AG09319 (cell line): ENCODE results near the gene B4GALT2.

ENCODE experiments used
- DNase-seq: peaks from one replicate; pipeline ENCODE4 v3.0.0-alpha.2; 2010; ENCODE audit warnings: low read depth; ENCODE audit errors: extremely low read depth
- TF ChIP-seq, protein P1 (sequence below): IDR thresholded peaks from 2 replicates; pipeline ENCODE4 v1.5.1; 2011; ENCODE audit warnings: low read depth, mild to moderate bottlenecking, inconsistent platforms, low read length, moderate library complexity

B4GALT2 gene

DNA sequence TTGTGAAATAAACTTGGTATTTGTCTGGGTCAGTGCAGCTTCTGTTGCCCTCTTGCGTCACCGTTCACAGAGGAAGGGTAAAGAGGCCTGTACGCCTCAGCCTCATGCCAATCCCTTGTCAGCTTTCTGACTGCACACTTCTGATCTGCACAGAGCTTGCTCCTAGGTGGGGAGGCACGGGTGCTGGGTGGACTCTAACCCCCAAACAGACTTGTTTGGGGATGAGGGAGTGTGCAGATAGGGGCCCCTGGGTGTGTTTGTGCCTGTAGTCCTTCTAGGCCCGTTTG, 803 bp upstream of the B4GALT2 start:
- no peak for DNase-seq
- TF ChIP-seq, protein P1, sequence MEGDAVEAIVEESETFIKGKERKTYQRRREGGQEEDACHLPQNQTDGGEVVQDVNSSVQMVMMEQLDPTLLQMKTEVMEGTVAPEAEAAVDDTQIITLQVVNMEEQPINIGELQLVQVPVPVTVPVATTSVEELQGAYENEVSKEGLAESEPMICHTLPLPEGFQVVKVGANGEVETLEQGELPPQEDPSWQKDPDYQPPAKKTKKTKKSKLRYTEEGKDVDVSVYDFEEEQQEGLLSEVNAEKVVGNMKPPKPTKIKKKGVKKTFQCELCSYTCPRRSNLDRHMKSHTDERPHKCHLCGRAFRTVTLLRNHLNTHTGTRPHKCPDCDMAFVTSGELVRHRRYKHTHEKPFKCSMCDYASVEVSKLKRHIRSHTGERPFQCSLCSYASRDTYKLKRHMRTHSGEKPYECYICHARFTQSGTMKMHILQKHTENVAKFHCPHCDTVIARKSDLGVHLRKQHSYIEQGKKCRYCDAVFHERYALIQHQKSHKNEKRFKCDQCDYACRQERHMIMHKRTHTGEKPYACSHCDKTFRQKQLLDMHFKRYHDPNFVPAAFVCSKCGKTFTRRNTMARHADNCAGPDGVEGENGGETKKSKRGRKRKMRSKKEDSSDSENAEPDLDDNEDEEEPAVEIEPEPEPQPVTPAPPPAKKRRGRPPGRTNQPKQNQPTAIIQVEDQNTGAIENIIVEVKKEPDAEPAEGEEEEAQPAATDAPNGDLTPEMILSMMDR = no peak

DNA sequence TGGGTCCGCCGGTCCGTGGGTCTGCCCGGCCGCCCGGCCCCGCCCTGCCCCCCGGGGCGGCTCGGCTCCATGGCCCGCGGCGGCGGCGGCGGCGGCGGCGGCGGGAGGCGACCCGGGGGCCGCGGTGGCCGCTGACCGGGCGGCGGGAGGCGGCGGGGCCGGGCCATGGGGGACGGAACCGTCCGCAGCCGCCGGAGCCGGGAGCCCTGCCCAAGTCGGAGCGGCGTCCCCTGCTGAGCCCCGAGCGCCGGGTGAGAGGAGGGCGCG, 184 bp downstream of the B4GALT2 start:
- TF ChIP-seq, protein P1 = no peak

DNA sequence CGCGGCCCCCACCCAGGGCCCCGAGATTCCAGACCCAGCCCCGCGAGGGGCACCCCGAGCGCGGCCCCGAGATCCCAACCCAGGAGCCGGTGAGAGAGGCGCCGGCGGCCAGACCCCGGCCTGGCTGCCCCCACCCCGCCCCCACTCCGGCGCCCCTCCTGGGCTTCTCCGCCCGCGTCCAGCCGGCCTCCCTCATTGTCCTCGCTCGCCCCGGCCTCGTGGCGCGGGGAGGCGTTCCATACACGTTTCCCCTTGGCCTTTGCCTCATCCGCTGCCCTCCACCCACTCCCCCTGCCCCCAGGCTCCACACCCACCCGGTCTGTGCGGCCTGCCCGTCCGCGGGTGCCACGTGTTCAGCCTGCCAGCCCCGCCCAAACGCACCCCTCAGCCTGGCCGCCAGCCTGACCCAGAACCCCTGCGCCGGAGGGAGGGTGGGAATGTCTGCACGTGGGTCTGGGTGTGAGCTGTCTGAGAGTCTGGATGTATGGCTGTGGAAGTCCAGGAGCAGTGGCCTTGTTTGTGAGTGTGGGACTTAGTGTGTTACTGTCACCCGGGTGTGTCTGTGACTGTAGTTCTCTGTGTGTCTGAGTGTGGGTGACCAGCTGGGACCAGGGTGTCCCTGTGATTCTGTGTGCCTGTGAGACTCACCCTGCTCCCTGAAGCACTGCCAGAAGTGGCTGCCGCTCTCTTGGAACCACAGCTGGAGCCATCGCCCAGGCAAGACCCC, 681 bp downstream of the B4GALT2 start:
- no peak for DNase-seq
- TF ChIP-seq, protein P1 = no peak

More for the DNA sequence above, 184 bp downstream of the B4GALT2 start:
- no peak for DNase-seq

DNA sequence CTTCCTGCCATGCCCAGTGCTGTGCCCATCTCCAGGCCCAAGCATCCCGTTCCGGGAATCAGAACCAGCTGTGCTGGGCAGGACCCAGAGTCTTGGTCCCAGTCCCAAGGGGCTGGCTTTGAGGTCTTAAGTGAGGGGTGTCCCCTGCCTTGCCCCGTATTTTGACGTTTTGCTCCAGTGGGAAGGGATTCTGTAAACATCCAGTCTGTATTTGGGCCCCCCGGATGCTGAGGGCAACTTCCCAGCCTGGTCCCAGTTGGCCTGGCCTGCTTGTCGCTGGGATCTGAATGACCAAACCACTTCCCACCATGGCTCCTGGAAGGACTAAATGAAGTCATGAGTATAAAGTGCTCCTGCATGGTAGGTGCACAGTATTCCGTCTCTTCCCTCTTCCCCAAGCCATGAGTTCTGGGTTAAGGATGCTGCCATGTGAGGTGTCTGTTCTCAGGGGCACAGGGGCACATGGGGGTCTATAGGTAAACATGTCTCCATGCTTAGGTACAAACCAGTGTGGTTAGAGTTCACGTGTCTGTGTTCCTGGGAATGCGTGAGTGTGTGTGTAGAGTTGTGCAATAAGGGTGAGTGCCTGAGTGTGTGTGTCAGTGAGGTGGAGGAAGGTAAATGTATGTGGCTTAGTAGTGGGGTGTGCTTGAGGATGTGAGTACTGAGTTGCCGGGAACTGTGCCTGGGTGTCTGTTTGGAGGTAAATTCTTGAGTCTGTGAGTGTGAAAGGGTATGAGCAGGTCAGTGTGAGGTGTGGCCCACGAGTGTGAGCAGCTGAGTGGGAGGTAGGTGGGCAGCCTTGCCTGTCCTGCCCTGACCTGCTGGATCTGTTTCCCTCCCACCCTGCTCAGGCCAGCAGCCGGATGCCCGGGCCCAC, 1.5 kb downstream of the B4GALT2 start:
- no peak for DNase-seq
- TF ChIP-seq, protein P1 = no peak

DNA sequence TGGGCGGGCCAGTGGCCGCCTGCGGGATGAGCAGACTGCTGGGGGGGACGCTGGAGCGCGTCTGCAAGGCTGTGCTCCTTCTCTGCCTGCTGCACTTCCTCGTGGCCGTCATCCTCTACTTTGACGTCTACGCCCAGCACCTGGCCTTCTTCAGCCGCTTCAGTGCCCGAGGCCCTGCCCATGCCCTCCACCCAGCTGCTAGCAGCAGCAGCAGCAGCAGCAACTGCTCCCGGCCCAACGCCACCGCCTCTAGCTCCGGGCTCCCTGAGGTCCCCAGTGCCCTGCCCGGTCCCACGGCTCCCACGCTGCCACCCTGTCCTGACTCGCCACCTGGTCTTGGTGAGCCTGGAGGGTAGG, 2.1 kb downstream of the B4GALT2 start:
- no peak for DNase-seq
- TF ChIP-seq, protein P1 = no peak

DNA sequence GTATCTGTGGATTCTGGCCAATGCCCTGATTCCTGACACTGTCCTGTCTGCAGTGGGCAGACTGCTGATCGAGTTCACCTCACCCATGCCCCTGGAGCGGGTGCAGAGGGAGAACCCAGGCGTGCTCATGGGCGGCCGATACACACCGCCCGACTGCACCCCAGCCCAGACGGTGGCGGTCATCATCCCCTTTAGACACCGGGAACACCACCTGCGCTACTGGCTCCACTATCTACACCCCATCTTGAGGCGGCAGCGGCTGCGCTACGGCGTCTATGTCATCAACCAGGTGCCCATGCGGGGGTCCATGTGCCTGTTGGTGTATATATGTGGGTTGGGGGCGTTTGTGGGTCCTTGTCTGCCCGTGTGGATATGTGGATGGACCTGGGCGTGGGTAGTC, 2.6 kb downstream of the B4GALT2 start:
- TF ChIP-seq, protein P1 = no peak
- DNase-seq = no peak

DNA sequence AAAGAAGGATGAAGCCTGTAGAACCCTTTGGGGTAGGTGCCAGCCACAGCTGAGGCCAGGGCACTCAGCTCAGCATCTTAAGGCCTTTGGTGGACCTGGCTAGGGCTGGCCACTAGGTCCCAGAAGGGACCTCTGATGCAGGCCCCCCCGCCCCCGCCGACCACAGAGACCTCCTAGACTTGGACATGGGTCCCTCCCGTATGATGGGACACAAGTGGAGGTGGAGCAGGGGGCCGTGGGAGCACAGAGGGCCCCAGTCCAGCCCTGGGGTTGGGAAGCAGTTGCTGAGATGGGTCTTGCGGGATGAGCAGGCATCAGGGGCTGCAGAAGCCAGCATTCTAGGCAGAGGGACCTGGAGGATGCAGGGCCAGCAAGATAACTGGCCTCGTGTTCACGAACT, 3.2 kb downstream of the B4GALT2 start:
- DNase-seq = no peak
- TF ChIP-seq, protein P1 = no peak
